Muscle of leg (tissue), 11 donors: Measurements from ENCODE around the gene MSANTD1. TPM values are rescaled to one million over a fixed set of nuclear protein-coding genes. Genes with fewer than 3 reads are reported as not detected.

ENCODE experiments used
- DNase-seq: peaks from one replicate; pipeline ENCODE4 v3.0.0; 2013
- H3K27ac ChIP-seq: one replicate; pipeline ENCODE4 v1.5.1; 2013; ENCODE audit warnings: mild to moderate bottlenecking, low read length, control low read depth
- H3K27me3 ChIP-seq: one replicate; pipeline ENCODE4 v1.6.1; 2013; ENCODE audit warnings: low read length; ENCODE audit not compliant: control insufficient read depth, insufficient read depth
- H3K36me3 ChIP-seq: one replicate; pipeline ENCODE4 v1.6.1; 2013; ENCODE audit warnings: low read length; ENCODE audit not compliant: control insufficient read depth, insufficient read depth
- H3K4me1 ChIP-seq: one replicate; pipeline ENCODE4 v1.6.1; 2013; ENCODE audit warnings: low read length; ENCODE audit not compliant: control insufficient read depth, insufficient read depth
- H3K4me3 ChIP-seq: one replicate; pipeline ENCODE4 v1.5.1; 2013; ENCODE audit warnings: low read length, control low read depth
- H3K9me3 ChIP-seq: replicated peaks from 2 replicates; pipeline ENCODE4 v1.6.1; 2013; ENCODE audit warnings: low read depth, low read length; ENCODE audit not compliant: control insufficient read depth
- WGBS: methylation state at CpG from one replicate; pipeline ENCODE4 v1.1.5; 2013; ENCODE audit warnings: missing lambda C conversion rate; ENCODE audit not compliant: insufficient coverage; 5-methylcytosine and 5-hydroxymethylcytosine counted together
- polyA plus RNA-seq, 8 donors: library from polyadenylated mRNA; unstranded; fragments of 120-200 nt; gene quantifications; one replicate each; pipeline versions ENCODE4 v1.2.1 to v1.2.3, GENCODE V29; 2013; ENCODE audit warnings: inconsistent platforms in 1 of 8, low replicate concordance in 1 of 8; ENCODE audit not compliant: insufficient read length in 8 of 8, insufficient read depth in 1 of 8
- total RNA-seq: library from RNA; stranded (reverse); fragments of 120-200 nt; gene quantifications from one replicate; pipeline ENCODE4 v1.2.4, GENCODE V29; 2013

The MSANTD1 gene
- total and polyA plus RNA-seq, 9 donors: 0.25 to 0.89 (median 0.75) TPM

- H3K36me3 ChIP-seq: no peaks in the 10 kb centered on the region
- 65% methylated on average over 7 of the region's 13 CpGs for WGBS
- H3K27ac ChIP-seq: no peak overlapping the region
- peaks cover 23% of the 10 kb centered on the region for H3K4me1 ChIP-seq
- no peak overlapping the region for H3K4me3 ChIP-seq
- no peak for DNase-seq
- peaks cover 22% of the 10 kb centered on the region for H3K27me3 ChIP-seq
- H3K9me3 ChIP-seq: peaks cover 7% of the 10 kb centered on the region
Measured at GRCh38 chr4:3283916-3284315, 35.0 kb downstream of the MSANTD1 start.

- Histone ChIP-seq H3K36me3 (no peaks in the 10 kb centered on the region), H3K27ac (no peak overlapping the region), H3K9me3 (peaks cover 7% of the 10 kb centered on the region), H3K27me3 (peaks cover 22% of the 10 kb centered on the region), H3K4me1 (peaks cover 23% of the 10 kb centered on the region), H3K4me3 (no peak overlapping the region)
- DNase-seq: no peak
- 75% methylated on average over 19 of the region's 24 CpGs for WGBS
Measured at GRCh38 chr4:3284734-3285557, 36.0 kb downstream of the MSANTD1 start.

- Histone ChIP-seq H3K4me1 (peaks cover 30% of the 10 kb centered on the region), H3K36me3 (no peaks in the 10 kb centered on the region), H3K4me3 (no peak overlapping the region), H3K9me3 (peaks cover 7% of the 10 kb centered on the region), H3K27me3 (peaks cover 20% of the 10 kb centered on the region), H3K27ac (no peak overlapping the region)
- peak; percentile 53 for DNase-seq
- WGBS: 67% methylated on average over 32 of the region's 38 CpGs
Measured at GRCh38 chr4:3285558-3286334, 36.8 kb downstream of the MSANTD1 start.

- no peak for DNase-seq
- Histone ChIP-seq H3K4me1 (peaks cover 39% of the 10 kb centered on the region), H3K27me3 (peaks cover 20% of the 10 kb centered on the region), H3K27ac (no peak overlapping the region), H3K9me3 (peaks cover 4% of the 10 kb centered on the region), H3K4me3 (no peak overlapping the region), H3K36me3 (no peaks in the 10 kb centered on the region)
- 69% methylated on average over 29 of the region's 32 CpGs for WGBS
Measured at GRCh38 chr4:3286335-3287175, 37.6 kb downstream of the MSANTD1 start.

GRCh38 chr4:3287271-3287971 is 38.5 kb downstream of the MSANTD1 start:
- 26% methylated on average over 9 of the region's 14 CpGs for WGBS
- H3K4me1 ChIP-seq: peaks cover 43% of the 10 kb centered on the region
- no peak overlapping the region for H3K4me3 ChIP-seq
- H3K36me3 ChIP-seq: no peaks in the 10 kb centered on the region
- peaks cover 20% of the 10 kb centered on the region for H3K27me3 ChIP-seq
- no peaks in the 10 kb centered on the region for H3K9me3 ChIP-seq
- peak; percentile 48 for DNase-seq
- no peak overlapping the region for H3K27ac ChIP-seq

- no peaks in the 10 kb centered on the region for H3K9me3 ChIP-seq
- peaks cover 20% of the 10 kb centered on the region for H3K27me3 ChIP-seq
- 60% methylated on average over 22 of the region's 24 CpGs for WGBS
- H3K4me1 ChIP-seq: peaks cover 43% of the 10 kb centered on the region
- peak overlapping the region; percentile 59 for H3K27ac ChIP-seq
- DNase-seq: no peak
- no peaks in the 10 kb centered on the region for H3K36me3 ChIP-seq
- no peak overlapping the region for H3K4me3 ChIP-seq
Measured at GRCh38 chr4:3287972-3288570, 39.1 kb downstream of the MSANTD1 start.

GRCh38 chr4:3288571-3289094 is 39.7 kb downstream of the MSANTD1 start:
- Histone ChIP-seq H3K4me1 (peaks cover 45% of the 10 kb centered on the region), H3K27me3 (peaks cover 20% of the 10 kb centered on the region), H3K4me3 (no peak overlapping the region), H3K9me3 (no peaks in the 10 kb centered on the region), H3K36me3 (no peaks in the 10 kb centered on the region), H3K27ac (peak overlapping the region; percentile 59)
- WGBS: 52% methylated on average over 8 of the region's 11 CpGs
- DNase-seq: no peak

- H3K36me3 ChIP-seq: no peaks in the 10 kb centered on the region
- peaks cover 55% of the 10 kb centered on the region for H3K4me1 ChIP-seq
- peak; percentile 39 for DNase-seq
- H3K4me3 ChIP-seq: no peak overlapping the region
- H3K9me3 ChIP-seq: no peaks in the 10 kb centered on the region
- H3K27me3 ChIP-seq: peaks cover 20% of the 10 kb centered on the region
- no peak overlapping the region for H3K27ac ChIP-seq
- 76% methylated on average over 7 of the region's 11 CpGs for WGBS
Measured at GRCh38 chr4:3290476-3290875, 41.5 kb downstream of the MSANTD1 start.

GRCh38 chr4:3290889-3291321 is 41.9 kb downstream of the MSANTD1 start:
- H3K27ac ChIP-seq: peak overlapping the region; percentile 13
- 76% methylated on average over 2 of the region's 9 CpGs for WGBS
- no peak for DNase-seq
- no peaks in the 10 kb centered on the region for H3K9me3 ChIP-seq
- H3K36me3 ChIP-seq: peaks cover 2% of the 10 kb centered on the region
- H3K27me3 ChIP-seq: peaks cover 20% of the 10 kb centered on the region
- peaks cover 55% of the 10 kb centered on the region for H3K4me1 ChIP-seq
- H3K4me3 ChIP-seq: no peak overlapping the region
